Fibroblast of pulmonary artery (primary cell): ENCODE results near the gene LRP2.

Experiments used
- DNase-seq: peaks from one replicate; pipeline ENCODE4 v3.0.0-alpha.2; 2010; ENCODE audit warnings: low read depth
- H3K4me3 ChIP-seq: replicated peaks from 2 replicates; pipeline ENCODE4 v1.5.1; 2011; ENCODE audit warnings: low read depth, mild to moderate bottlenecking, control low read depth, low read length, moderate library complexity
- CTCF ChIP-seq: IDR thresholded peaks from 2 replicates; pipeline ENCODE4 v1.5.1; 2011; ENCODE audit warnings: mild to moderate bottlenecking, control low read depth, low read length, inconsistent platforms; ENCODE audit errors: missing control alignments

The LRP2 gene

DNA sequence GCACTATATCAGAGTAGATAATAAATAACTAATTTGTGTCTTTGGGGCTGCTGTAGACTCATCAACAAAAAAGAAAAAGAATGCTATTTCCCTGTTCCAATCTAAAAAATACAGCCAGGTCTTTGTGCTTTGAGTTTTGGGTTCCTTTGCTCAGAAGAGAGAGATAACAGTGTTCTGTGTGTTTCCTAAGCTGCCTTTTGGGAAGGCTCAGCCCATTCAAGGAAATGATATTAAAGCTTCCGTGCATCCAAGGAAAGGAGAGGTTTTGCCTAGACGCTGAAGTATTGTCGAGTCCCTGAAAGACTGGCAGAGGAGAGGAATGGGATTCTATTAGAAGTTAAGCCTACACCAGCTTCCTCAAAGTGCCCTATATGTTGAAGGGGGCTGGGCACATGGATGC lies 25.8 kb upstream of the LRP2 start:
- H3K4me3 ChIP-seq = no peak overlapping the region
- DNase-seq = no peak
- no peak for TF ChIP-seq CTCF

DNA sequence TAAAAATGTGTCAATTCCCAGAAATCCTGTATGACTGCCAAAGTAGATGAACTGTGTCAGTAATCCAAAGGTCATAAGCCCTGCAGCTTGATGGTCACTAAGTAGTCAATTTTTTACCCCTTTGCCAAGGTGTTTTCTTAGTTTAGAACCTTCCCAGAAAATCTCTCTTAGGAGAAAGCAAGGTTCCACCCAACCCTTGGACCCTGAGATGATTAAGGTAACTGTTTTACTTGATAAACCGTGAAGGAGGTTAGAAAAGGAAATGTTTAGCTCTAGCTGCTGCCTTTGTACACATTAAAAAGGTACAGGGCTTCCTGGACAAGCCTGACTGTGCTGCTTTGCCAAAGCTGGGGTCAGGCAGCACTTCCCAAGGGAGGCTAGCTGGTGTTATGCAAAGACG lies 24.4 kb upstream of the LRP2 start:
- DNase-seq = no peak
- TF ChIP-seq CTCF = no peak
- H3K4me3 ChIP-seq = no peak overlapping the region

GRCh38 chr2:169384816-169385215 lies 22.5 kb upstream of the LRP2 start:
- TF ChIP-seq CTCF = no peak
- no peak for DNase-seq
- H3K4me3 ChIP-seq = no peak overlapping the region

DNA sequence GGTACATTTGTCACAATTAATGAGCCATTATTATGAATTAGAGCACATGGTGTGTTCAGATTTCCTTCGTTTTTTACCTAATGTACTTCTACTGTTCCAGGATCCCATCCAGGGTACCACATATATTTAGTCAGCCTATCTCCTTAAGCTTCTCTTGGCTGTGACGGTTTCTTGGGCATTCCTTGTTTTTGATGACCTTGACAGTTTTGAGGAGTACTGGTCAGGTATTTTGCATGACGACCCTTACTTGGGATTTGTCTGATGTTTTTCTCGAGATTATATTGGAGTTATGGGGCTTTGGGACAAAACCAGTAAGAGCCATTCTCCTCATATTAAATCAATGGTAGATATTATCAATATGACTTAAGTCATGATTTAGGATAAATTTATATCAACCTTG lies 10.2 kb upstream of the LRP2 start:
- no peak for TF ChIP-seq CTCF
- DNase-seq = no peak
- H3K4me3 ChIP-seq = no peak overlapping the region

GRCh38 chr2:169366066-169366465 lies 3.7 kb upstream of the LRP2 start:
- no peak for TF ChIP-seq CTCF
- no peak overlapping the region for H3K4me3 ChIP-seq
- DNase-seq = no peak

GRCh38 chr2:169365029-169365480 lies 2.7 kb upstream of the LRP2 start:
- H3K4me3 ChIP-seq = peak overlapping the region; percentile 53
- DNase-seq = no peak
- no peak for TF ChIP-seq CTCF

DNA sequence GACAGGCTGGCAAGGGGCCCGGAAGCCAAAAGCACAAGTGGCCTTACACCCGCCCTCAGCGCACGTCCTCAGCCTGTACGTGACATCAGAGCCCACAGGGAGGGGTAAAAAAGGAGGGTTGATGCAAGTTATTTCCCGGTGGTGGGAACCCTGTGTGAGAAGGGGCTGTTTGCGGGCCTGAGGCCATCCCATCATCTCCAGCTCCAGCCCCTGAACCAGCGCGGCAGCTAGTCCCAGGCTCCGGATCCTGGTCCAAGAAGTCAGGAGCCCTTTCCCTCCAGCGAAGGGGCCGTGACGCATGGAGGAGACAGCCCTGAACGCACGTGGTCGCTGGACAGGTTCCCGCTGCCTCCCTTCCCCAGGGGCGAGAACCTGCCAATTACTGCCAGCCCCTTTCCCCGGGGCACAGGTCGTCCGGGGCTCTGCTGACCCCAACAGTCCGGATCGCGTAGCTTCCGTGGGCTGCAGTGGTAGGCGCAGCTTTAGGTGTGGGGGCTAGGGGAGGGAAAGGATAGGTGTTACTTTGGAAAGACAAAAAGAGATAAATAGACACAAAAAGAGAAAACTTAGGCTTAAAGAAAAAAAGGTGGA lies 1.3 kb upstream of the LRP2 start:
- no peak for TF ChIP-seq CTCF
- DNase-seq = peak; percentile 11
- peak overlapping the region; percentile 53 for H3K4me3 ChIP-seq
